ENCODE data around the gene SMARCA2. TPM values are rescaled to one million over a fixed set of nuclear protein-coding genes. Genes with fewer than 3 reads are reported as not detected.
A peak's percentile ranks its signal among the peaks of the same experiment; 100 is the strongest.

Gene SMARCA2
- total RNA-seq, result 157 TPM

GRCh38 chr9:2014696-2015580 lies at the start of gene SMARCA2:
Gene SMARCA2, plus strand, starts transcription at chr9:2015347. Its CDS starts 13,676 bp downstream, at chr9:2029023.

Small RNA genes lying within 50 kb of the gene (small RNA-seq; reads per million reads assigned to genes)
- gene RN7SL592P (not detected), gene RNU2-25P (0.51 reads per million, percentile 54 among the genes with 10 or more reads in this experiment)

All from diencephalon (tissue), 1 donor.